GM12878 (cell line): ENCODE measurements around the gene ACRV1. TPM values are rescaled to one million over a fixed set of nuclear protein-coding genes. Genes with fewer than 3 reads are reported as not detected.

Experiments used
- ATAC-seq: fragments of 200-7000 bp; cut with Tn5 transposase; 3 replicates; pipeline ENCODE4 v1.9.1; 2020; ENCODE audit warnings: mild to moderate bottlenecking, moderate library complexity
- BruUV-seq: library from RNA; stranded (reverse); fragments of 400-500 nt; replicated peaks from 2 replicates; lab custom pipeline; 2021; lab: Mats Ljungman, UMichigan
- CTCF ChIA-PET: fragments of 300-600 bp; sonication (Branson Sonifier 250); formaldehyde crosslinking; extraction: SDS; loops from one replicate; lab custom pipeline; 2021; ENCODE audit warnings: inconsistent platforms; lab: Yijun Ruan, JAX
- POLR2A ChIA-PET: fragments of 350-600 bp; formaldehyde crosslinking; extraction: SDS; loops from one replicate; lab custom pipeline; 2021; ENCODE audit warnings: inconsistent platforms; lab: Charles Lee
- RAD21 ChIA-PET: fragments of 300-600 bp; sonication (Branson Sonifier 250); formaldehyde crosslinking; loops from one replicate; lab custom pipeline; 2023; ENCODE audit warnings: antibody characterized with exemption; ENCODE audit not compliant: unreplicated experiment; lab: Charles Lee
- SMC1A ChIA-PET: fragments of 300-600 bp; sonication (Branson Sonifier 250); formaldehyde crosslinking; loops from one replicate; lab custom pipeline; 2023; ENCODE audit not compliant: unreplicated experiment, uncharacterized antibody; lab: Charles Lee
- DNase-seq: peaks from one replicate; pipeline ENCODE4 v3.0.0-alpha.2; 2011; ENCODE audit warnings: low read depth, low spot score
- FAIRE-seq: peaks from 3 replicates; lab custom pipeline; 2011; peaks lifted over from hg19 to GRCh38; lab: Jason Lieb, UNC
- H2AFZ ChIP-seq: 2 replicates; pipeline ENCODE4 v1.6.0; 2011; ENCODE audit warnings: low read depth, low read length, control low read depth; ENCODE audit not compliant: control insufficient read depth
- H3K27ac ChIP-seq: 2 replicates; pipeline ENCODE4 v1.5.1; 2011; ENCODE audit warnings: control low read depth; ENCODE audit not compliant: control insufficient read depth, insufficient read depth
- H3K27me3 ChIP-seq, 2 experiments: replicated peaks in 1 of 2; 2 replicates each; pipeline versions ENCODE4 v1.6.0 to v1.6.1; 2011; ENCODE audit warnings: low read length in 1 of 2; ENCODE audit not compliant: control insufficient read depth in 2 of 2, insufficient read depth in 2 of 2
- H3K36me3 ChIP-seq, 2 experiments: 2 replicates each; pipeline ENCODE4 v1.5.1; 2011; ENCODE audit warnings: low read length in 1 of 2; ENCODE audit not compliant: control insufficient read depth in 2 of 2, insufficient read depth in 2 of 2
- H3K4me1 ChIP-seq: 2 replicates; pipeline ENCODE4 v1.6.1; 2011; ENCODE audit warnings: mild to moderate bottlenecking, low read length, moderate library complexity, mixed read lengths; ENCODE audit not compliant: control insufficient read depth, insufficient read depth
- H3K4me2 ChIP-seq: 2 replicates; pipeline ENCODE4 v1.6.0; 2011; ENCODE audit warnings: control low read depth; ENCODE audit not compliant: control insufficient read depth, insufficient read depth
- H3K4me3 ChIP-seq: fragments of 200-600 bp; sonication (generic); 2 replicates; pipeline ENCODE4 v1.5.1; 2016
- H3K79me2 ChIP-seq: 2 replicates; pipeline ENCODE4 v1.6.0; 2011; ENCODE audit warnings: low read length; ENCODE audit not compliant: control insufficient read depth, insufficient read depth
- H3K9ac ChIP-seq: 2 replicates; pipeline ENCODE4 v1.8.0; 2011; ENCODE audit warnings: low read length, control low read depth, mixed read lengths; ENCODE audit not compliant: control insufficient read depth, insufficient read depth
- H3K9me3 ChIP-seq: replicated peaks from 3 replicates; pipeline ENCODE4 v1.5.1; 2011; ENCODE audit warnings: mild to moderate bottlenecking, low read length; ENCODE audit not compliant: control insufficient read depth, insufficient read depth
- H4K20me1 ChIP-seq: 2 replicates; pipeline ENCODE4 v1.6.0; 2011; ENCODE audit not compliant: control insufficient read depth, insufficient read depth
- BCL11A ChIP-seq: IDR thresholded peaks from 2 replicates; pipeline ENCODE4 v1.6.1; 2011; ENCODE audit warnings: low read depth, low read length
- E4F1 ChIP-seq: fragments of 450-650 bp; IDR thresholded peaks from 2 replicates; pipeline ENCODE4 v1.6.1; 2018; ENCODE audit warnings: borderline replicate concordance, mild to moderate bottlenecking; ENCODE audit not compliant: partially characterized antibody
- ELK1 ChIP-seq: IDR thresholded peaks from 2 replicates; pipeline ENCODE4 v1.6.1; 2012; ENCODE audit warnings: low read depth, low read length, improper control_type of control experiment
- ESRRA ChIP-seq: IDR thresholded peaks from 2 replicates; pipeline ENCODE4 v1.6.1; 2012; ENCODE audit warnings: mild to moderate bottlenecking, low read length, improper control_type of control experiment
- GATAD2B ChIP-seq: fragments of 450-650 bp; conservative IDR thresholded peaks from 2 replicates; pipeline ENCODE4 v1.6.1; 2017; ENCODE audit warnings: low read depth, mild to moderate bottlenecking, moderate library complexity
- MXI1 ChIP-seq: fragments of 150-350 bp; IDR thresholded peaks from 2 replicates; pipeline ENCODE4 v1.6.1; 2011; ENCODE audit warnings: low read depth, mild to moderate bottlenecking, inconsistent platforms, low read length, improper control_type of control experiment
- NFIC ChIP-seq: IDR thresholded peaks from 2 replicates; pipeline ENCODE4 v1.6.1; 2012; ENCODE audit warnings: low read depth, mild to moderate bottlenecking, inconsistent platforms, low read length, moderate library complexity
- PAX5 ChIP-seq: IDR thresholded peaks from 2 replicates; pipeline ENCODE4 v1.6.1; 2011; ENCODE audit warnings: low read depth, low read length, borderline replicate concordance
- RAD51 ChIP-seq: fragments of 450-650 bp; IDR thresholded peaks from 2 replicates; pipeline ENCODE4 v1.6.1; 2016; ENCODE audit warnings: moderate library complexity, mild to moderate bottlenecking, inconsistent platforms
- SREBF2 ChIP-seq: IDR thresholded peaks from 2 replicates; pipeline ENCODE4 v1.6.1; 2012; ENCODE audit warnings: mild to moderate bottlenecking, low read length
- ZBTB33 ChIP-seq: fragments of 450-650 bp; IDR thresholded peaks from 2 replicates; pipeline ENCODE4 v1.6.1; 2017; ENCODE audit warnings: mild to moderate bottlenecking
- ZZZ3 ChIP-seq: IDR thresholded peaks from 2 replicates; pipeline ENCODE4 v1.6.1; 2011; ENCODE audit warnings: low read depth; ENCODE audit not compliant: control insufficient read depth, insufficient read length
- WGBS: methylation state at CpG from one replicate; pipeline ENCODE4 v1.1.6; 2016; ENCODE audit warnings: low lambda C conversion rate; ENCODE audit not compliant: insufficient replicate concordance, insufficient coverage; ENCODE audit errors: missing lambda C conversion rate; 5-methylcytosine and 5-hydroxymethylcytosine counted together
- in situ Hi-C: fragments of 300-500 bp; cut with MboI; formaldehyde crosslinking; loops from 9 replicates; pipeline ENCODE4 v1.14.3; 2018; ENCODE audit warnings: mixed read lengths
- intact Hi-C: fragments of 100-400 bp; cut with micrococcal nuclease; formaldehyde crosslinking; loops from one replicate; pipeline ENCODE4 v1.14.2; 2022; ENCODE audit not compliant: unreplicated experiment
- polyA plus RNA-seq, 11 experiments: library from polyadenylated mRNA; depleted of rRNA in 4 of 11; unstranded in 6 of 11; stranded (reverse) in 5 of 11; fragments of >200 nt; fragmentation: Nextera tagmentation in 4 of 11; fragmentation: Illumina TruSeq in 1 of 11; extraction: Ambion mirVana in 4 of 11; extraction: Trizol in 1 of 11; gene quantifications; 1 replicate in 1 of 11; 2 replicates in 10 of 11; pipeline versions ENCODE4 v1.2.1 to v1.2.3, GENCODE V29; 2011 to 2016; ENCODE audit warnings: inconsistent platforms in 2 of 11, missing spikeins in 2 of 11, low read depth in 1 of 11
- total RNA-seq, 4 experiments: library from RNA; depleted of rRNA in 3 of 4; stranded (reverse); fragments of >200 nt in 3 of 4; fragmentation: Illumina TruSeq in 1 of 4; extraction: Trizol in 1 of 4; gene quantifications; 2 replicates each; pipeline versions ENCODE4 v1.2.1 to v1.2.3, GENCODE V29; 2013 to 2021
- TF ChIP-seq, protein P1 (sequence below): fragments of 450-650 bp; IDR thresholded peaks from 2 replicates; pipeline ENCODE4 v1.6.1; 2017; ENCODE audit warnings: borderline replicate concordance
- TF ChIP-seq, protein P2 (sequence below): fragments of 450-650 bp; IDR thresholded peaks from 2 replicates; pipeline ENCODE4 v1.6.1; 2017; ENCODE audit warnings: mild to moderate bottlenecking, moderate library complexity

Gene ACRV1
- total and polyA plus RNA-seq, 10 of the 15 experiments (the other 5 are each of a cell fraction or from before 2014, with no cell fraction given), result 0.09 to 0.82 (median 0.23) TPM; not detected in 2

- no peak overlapping the region for H3K4me3 ChIP-seq
- H3K79me2 ChIP-seq, result peaks cover 15% of the 10 kb centered on the region
- ATAC-seq, result no peak
- no peaks in the 10 kb centered on the region for H3K9me3 ChIP-seq
- ChIA-PET POLR2A (no interaction called here), SMC1A (interaction anchor here (1.4 to 1.6 kb wide), 4 partner anchors 9 to 118 kb away, joined by 3 to 4 read pairs (median 4); no protein-coding TSS in a partner anchor), CTCF (interaction anchor here (0.9 to 1.7 kb wide), 3 partner anchors 20 to 28 kb away, joined by 3 to 7 read pairs (median 4); no protein-coding TSS in a partner anchor), RAD21 (no interaction called here)
- no peaks in the 10 kb centered on the region for H3K27me3 ChIP-seq
- H3K36me3 ChIP-seq, result peaks cover 6 to 31% of the 10 kb centered on the region in 2 experiments
- no TSS peak for BruUV-seq
- H3K4me1 ChIP-seq, result peaks cover 7% of the 10 kb centered on the region; the same call in 1 of the 2 replicates
- no peaks in the 10 kb centered on the region for H4K20me1 ChIP-seq
- intact Hi-C loops (no loop called here), in situ Hi-C loops (no loop called here)
- no peak overlapping the region for H3K4me2 ChIP-seq
- no peak overlapping the region for H2AFZ ChIP-seq
- DNase-seq, result no peak
- 100% methylated on average over 2 of the region's 2 CpGs for whole genome bisulfite sequencing
- TF ChIP-seq, protein P1, sequence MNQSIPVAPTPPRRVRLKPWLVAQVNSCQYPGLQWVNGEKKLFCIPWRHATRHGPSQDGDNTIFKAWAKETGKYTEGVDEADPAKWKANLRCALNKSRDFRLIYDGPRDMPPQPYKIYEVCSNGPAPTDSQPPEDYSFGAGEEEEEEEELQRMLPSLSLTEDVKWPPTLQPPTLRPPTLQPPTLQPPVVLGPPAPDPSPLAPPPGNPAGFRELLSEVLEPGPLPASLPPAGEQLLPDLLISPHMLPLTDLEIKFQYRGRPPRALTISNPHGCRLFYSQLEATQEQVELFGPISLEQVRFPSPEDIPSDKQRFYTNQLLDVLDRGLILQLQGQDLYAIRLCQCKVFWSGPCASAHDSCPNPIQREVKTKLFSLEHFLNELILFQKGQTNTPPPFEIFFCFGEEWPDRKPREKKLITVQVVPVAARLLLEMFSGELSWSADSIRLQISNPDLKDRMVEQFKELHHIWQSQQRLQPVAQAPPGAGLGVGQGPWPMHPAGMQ, result no peak
- TF ChIP-seq ELK1 (no peak), PAX5 (no peak), BCL11A (no peak), NFIC (no peak), MXI1 (no peak), ZZZ3 (no peak), RAD51 (no peak), ESRRA (no peak), GATAD2B (no peak), ZBTB33 (no peak), SREBF2 (no peak), E4F1 (no peak)
- TF ChIP-seq, protein P2, sequence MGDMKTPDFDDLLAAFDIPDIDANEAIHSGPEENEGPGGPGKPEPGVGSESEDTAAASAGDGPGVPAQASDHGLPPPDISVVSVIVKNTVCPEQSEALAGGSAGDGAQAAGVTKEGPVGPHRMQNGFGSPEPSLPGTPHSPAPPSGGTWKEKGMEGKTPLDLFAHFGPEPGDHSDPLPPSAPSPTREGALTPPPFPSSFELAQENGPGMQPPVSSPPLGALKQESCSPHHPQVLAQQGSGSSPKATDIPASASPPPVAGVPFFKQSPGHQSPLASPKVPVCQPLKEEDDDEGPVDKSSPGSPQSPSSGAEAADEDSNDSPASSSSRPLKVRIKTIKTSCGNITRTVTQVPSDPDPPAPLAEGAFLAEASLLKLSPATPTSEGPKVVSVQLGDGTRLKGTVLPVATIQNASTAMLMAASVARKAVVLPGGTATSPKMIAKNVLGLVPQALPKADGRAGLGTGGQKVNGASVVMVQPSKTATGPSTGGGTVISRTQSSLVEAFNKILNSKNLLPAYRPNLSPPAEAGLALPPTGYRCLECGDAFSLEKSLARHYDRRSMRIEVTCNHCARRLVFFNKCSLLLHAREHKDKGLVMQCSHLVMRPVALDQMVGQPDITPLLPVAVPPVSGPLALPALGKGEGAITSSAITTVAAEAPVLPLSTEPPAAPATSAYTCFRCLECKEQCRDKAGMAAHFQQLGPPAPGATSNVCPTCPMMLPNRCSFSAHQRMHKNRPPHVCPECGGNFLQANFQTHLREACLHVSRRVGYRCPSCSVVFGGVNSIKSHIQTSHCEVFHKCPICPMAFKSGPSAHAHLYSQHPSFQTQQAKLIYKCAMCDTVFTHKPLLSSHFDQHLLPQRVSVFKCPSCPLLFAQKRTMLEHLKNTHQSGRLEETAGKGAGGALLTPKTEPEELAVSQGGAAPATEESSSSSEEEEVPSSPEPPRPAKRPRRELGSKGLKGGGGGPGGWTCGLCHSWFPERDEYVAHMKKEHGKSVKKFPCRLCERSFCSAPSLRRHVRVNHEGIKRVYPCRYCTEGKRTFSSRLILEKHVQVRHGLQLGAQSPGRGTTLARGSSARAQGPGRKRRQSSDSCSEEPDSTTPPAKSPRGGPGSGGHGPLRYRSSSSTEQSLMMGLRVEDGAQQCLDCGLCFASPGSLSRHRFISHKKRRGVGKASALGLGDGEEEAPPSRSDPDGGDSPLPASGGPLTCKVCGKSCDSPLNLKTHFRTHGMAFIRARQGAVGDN, result no peak
- no peak overlapping the region for H3K27ac ChIP-seq
- H3K9ac ChIP-seq, result no peak overlapping the region
- no peak for FAIRE-seq
Measured at GRCh38 chr11:125621995-125622394, 58.7 kb downstream of the ACRV1 start.
